K562 (cell line): ENCODE results near the gene CHD2. TPM values are rescaled to one million over a fixed set of nuclear protein-coding genes. Genes with fewer than 3 reads are reported as not detected.

Experiments used
- ATAC-seq: fragments of 200-7000 bp; cut with Tn5 transposase; 3 replicates; pipeline ENCODE4 v1.9.1; 2020; ENCODE audit warnings: moderate library complexity
- BruUV-seq: library from RNA; stranded (reverse); fragments of 400-500 nt; replicated peaks from 2 replicates; lab custom pipeline; 2021; lab: Mats Ljungman, UMichigan
- CTCF ChIA-PET: fragments of 300-600 bp; formaldehyde crosslinking; extraction: SDS; loops from one replicate; lab custom pipeline; 2021; ENCODE audit warnings: low intra/inter-chr PET ratio; lab: Yijun Ruan, JAX
- POLR2A ChIA-PET: fragments of 300-600, 350-650 bp; sonication (Branson Sonifier 250); formaldehyde crosslinking; extraction: SDS; loops from one replicate; lab custom pipeline; 2021; ENCODE audit warnings: antibody characterized with exemption, inconsistent platforms; lab: Yijun Ruan, JAX
- DNase-seq, 4 experiments: peaks; one replicate each; pipeline versions ENCODE4 v3.0.0 to v3.0.0-alpha.2; 2011 to 2018; ENCODE audit warnings: low spot score in 3 of 4, mixed read lengths in 3 of 4; ENCODE audit errors: extremely low read depth in 1 of 4
- FAIRE-seq: peaks from 2 replicates; lab custom pipeline; 2011; peaks lifted over from hg19 to GRCh38; lab: Jason Lieb, UNC
- H2AFZ ChIP-seq: 2 replicates; pipeline ENCODE4 v1.6.0; 2011; ENCODE audit warnings: low read depth, low read length, control low read depth, inconsistent platforms
- H3K27ac ChIP-seq: fragments of 200-600 bp; 3 replicates; pipeline ENCODE4 v1.8.0; 2011; ENCODE audit warnings: low read depth, mild to moderate bottlenecking, control low read depth, inconsistent platforms, low read length, moderate library complexity, mixed read lengths; ENCODE audit errors: extremely low read depth
- H3K27me3 ChIP-seq, 2 experiments: fragments of 300-600 bp in 1 of 2; 2 replicates in 1 of 2; 3 replicates in 1 of 2; pipeline versions ENCODE4 v1.6.0 to v1.8.0; 2011; ENCODE audit warnings: inconsistent platforms in 2 of 2, low read length in 2 of 2, mild to moderate bottlenecking in 1 of 2, mixed read lengths in 1 of 2, moderate library complexity in 1 of 2; ENCODE audit not compliant: control insufficient read depth in 2 of 2, insufficient read depth in 2 of 2
- H3K36me3 ChIP-seq: fragments of 300-600 bp; 3 replicates; pipeline ENCODE4 v1.8.0; 2011; ENCODE audit warnings: mild to moderate bottlenecking, low read length, inconsistent platforms; ENCODE audit not compliant: control insufficient read depth, insufficient read depth
- H3K4me1 ChIP-seq, 2 experiments: fragments of 200-600 bp in 1 of 2; replicated peaks in 1 of 2; 2 replicates in 1 of 2; 3 replicates in 1 of 2; pipeline versions ENCODE4 v1.5.1 to v1.8.0; 2011; ENCODE audit warnings: inconsistent platforms in 2 of 2, low read length in 2 of 2, mild to moderate bottlenecking in 1 of 2, mixed read lengths in 1 of 2, moderate library complexity in 1 of 2; ENCODE audit not compliant: control insufficient read depth in 2 of 2, insufficient read depth in 2 of 2
- H3K4me2 ChIP-seq: 2 replicates; pipeline ENCODE4 v1.6.1; 2011; ENCODE audit warnings: low read length, control low read depth, inconsistent platforms, mixed read lengths; ENCODE audit not compliant: insufficient read depth
- H3K4me3 ChIP-seq: fragments of 200-600 bp; sonication (generic), shearing (Covaris generic); 2 replicates; pipeline ENCODE4 v1.5.1; 2016; ENCODE audit warnings: control low read depth, inconsistent platforms
- H3K79me2 ChIP-seq: fragments of 200-600 bp; 3 replicates; pipeline ENCODE4 v1.8.0; 2011; ENCODE audit warnings: low read length, inconsistent platforms; ENCODE audit not compliant: control insufficient read depth, insufficient read depth
- H3K9ac ChIP-seq, 2 experiments: 2 replicates each; pipeline versions ENCODE4 v1.6.0 to v1.6.1; 2011; ENCODE audit warnings: low read depth in 2 of 2, low read length in 2 of 2, control low read depth in 1 of 2, inconsistent platforms in 1 of 2, mild to moderate bottlenecking in 1 of 2, mixed read lengths in 1 of 2; ENCODE audit not compliant: insufficient read depth in 1 of 2
- H3K9me1 ChIP-seq: one replicate; pipeline ENCODE4 v1.6.0; 2011; ENCODE audit warnings: inconsistent platforms, mild to moderate bottlenecking, low read length, moderate library complexity; ENCODE audit not compliant: control insufficient read depth, insufficient read depth
- H3K9me3 ChIP-seq: replicated peaks from 2 replicates; pipeline ENCODE4 v1.5.1; 2011; ENCODE audit warnings: low read depth, low read length, inconsistent platforms; ENCODE audit not compliant: control insufficient read depth, insufficient read depth
- H4K20me1 ChIP-seq: replicated peaks from 2 replicates; pipeline ENCODE4 v1.6.1; 2011; ENCODE audit warnings: low read length, inconsistent platforms, mixed read lengths; ENCODE audit not compliant: control insufficient read depth, insufficient read depth
- C11orf30 ChIP-seq: fragments of 450-650 bp; IDR thresholded peaks from 2 replicates; pipeline ENCODE4 v1.6.1; 2016; ENCODE audit warnings: low read depth, mild to moderate bottlenecking
- CHD2 ChIP-seq: IDR thresholded peaks from 2 replicates; pipeline ENCODE4 v1.6.1; 2011; ENCODE audit warnings: low read depth, low read length
- FUS ChIP-seq: fragments of 200-400 bp; formaldehyde crosslinking; optimal IDR thresholded peaks from 2 replicates; pipeline ENCODE3; 2017; ENCODE audit warnings: low read depth, low read length
- GATAD2B ChIP-seq: fragments of 450-650 bp; IDR thresholded peaks from 2 replicates; pipeline ENCODE4 v1.6.1; 2017; ENCODE audit warnings: mild to moderate bottlenecking, borderline replicate concordance
- HDAC2 ChIP-seq: fragments of 450-650 bp; IDR thresholded peaks from 2 replicates; pipeline ENCODE4 v1.6.1; 2016; ENCODE audit warnings: mild to moderate bottlenecking
- IRF9 ChIP-seq: fragments of 450-650 bp; IDR thresholded peaks from 2 replicates; pipeline ENCODE4 v1.6.1; 2016; ENCODE audit warnings: missing biosample characterization, missing genetic modification characterization
- LCOR ChIP-seq: sonication (generic); formaldehyde crosslinking; IDR thresholded peaks from 2 replicates; pipeline ENCODE4 v1.8.0; 2022; ENCODE audit warnings: mild to moderate bottlenecking, missing genetic modification reagents
- SIN3B ChIP-seq: fragments of 450-650 bp; IDR thresholded peaks from 2 replicates; pipeline ENCODE4 v1.6.1; 2017; ENCODE audit warnings: low read depth, mild to moderate bottlenecking, moderate library complexity
- TAF15 ChIP-seq: fragments of 200-400 bp; formaldehyde crosslinking; IDR thresholded peaks from 2 replicates; pipeline ENCODE4 v1.6.1; 2017; ENCODE audit warnings: mild to moderate bottlenecking, low read depth, low read length, moderate library complexity
- TARDBP ChIP-seq: fragments of 450-650 bp; IDR thresholded peaks from 2 replicates; pipeline ENCODE4 v1.6.1; 2016
- ZNF384 ChIP-seq: IDR thresholded peaks from 2 replicates; pipeline ENCODE4 v1.6.1; 2012; ENCODE audit warnings: low read depth, low read length, improper control_type of control experiment
- ZNF586 ChIP-seq: fragments of 450-650 bp; formaldehyde crosslinking; conservative IDR thresholded peaks from 2 replicates; pipeline ENCODE4 v1.4.0; 2020; ENCODE audit warnings: mild to moderate bottlenecking, moderate library complexity
- ZNF76 ChIP-seq: fragments of 250-450 bp; sonication (Bioruptor Pico); IDR thresholded peaks from 2 replicates; pipeline ENCODE4 v1.4.0; 2020; ENCODE audit warnings: mild to moderate bottlenecking, moderate library complexity, borderline replicate concordance
- WGBS: fragments of 100-300 bp; shearing (Covaris generic); methylation state at CpG from one replicate; pipeline ENCODE4 v1.1.6; 2016; ENCODE audit warnings: low coverage, mixed read lengths; ENCODE audit not compliant: insufficient coverage; ENCODE audit errors: missing lambda C conversion rate; 5-methylcytosine and 5-hydroxymethylcytosine counted together
- in situ Hi-C: fragments of 300-500 bp; cut with MboI; formaldehyde crosslinking; loops from 4 replicates; pipeline ENCODE4 v1.15.0; 2018; ENCODE audit warnings: inconsistent platforms, mixed read lengths
- intact Hi-C: fragments of 100-400 bp; cut with micrococcal nuclease; formaldehyde crosslinking; loops from 2 replicates; pipeline ENCODE4 v1.14.2; 2022
- polyA plus RNA-seq, 8 experiments: library from polyadenylated mRNA; depleted of rRNA in 4 of 8; stranded (reverse) in 5 of 8; unstranded in 3 of 8; fragments of >200 nt; fragmentation: Nextera tagmentation in 2 of 8; fragmentation: Illumina TruSeq in 1 of 8; extraction: Ambion mirVana in 2 of 8; extraction: Trizol in 1 of 8; gene quantifications; 2 replicates each; pipeline versions ENCODE4 v1.2.1 to v1.2.3, GENCODE V29; 2011 to 2014; ENCODE audit warnings: inconsistent platforms in 1 of 8, missing spikeins in 1 of 8
- total RNA-seq, 7 experiments: library from RNA; depleted of rRNA in 6 of 7; stranded (reverse); fragments of >200 nt in 6 of 7; fragmentation: Illumina TruSeq in 2 of 7; extraction: Trizol in 2 of 7; gene quantifications; 2 replicates each; pipeline versions ENCODE4 v1.2.1 to v1.2.3, GENCODE V29; 2011 to 2021; ENCODE audit warnings: low replicate concordance in 1 of 7

The CHD2 gene
- total and polyA plus RNA-seq, 9 of the 15 experiments (the other 6 are each of a cell fraction or from before 2014, with no cell fraction given), result 38.9 to 70.8 (median 56.2) TPM

GRCh38 chr15:92970656-92971055 lies 70.5 kb downstream of the CHD2 start:
- TF ChIP-seq C11orf30 (no peak), IRF9 (tag) (no peak), ZNF384 (no peak), HDAC2 (no peak), ZNF586 (CRISPR knock-in tag) (no peak), GATAD2B (no peak), CHD2 (no peak), FUS (no peak), ZNF76 (CRISPR knock-in tag) (no peak), SIN3B (no peak), TAF15 (no peak), LCOR (no peak), TARDBP (no peak)
- TF ChIP-seq, all 486 proteins: peak for 0
- H3K9me3 ChIP-seq, result no peaks in the 10 kb centered on the region
- no peaks in the 10 kb centered on the region for H3K4me1 ChIP-seq
- H3K9me1 ChIP-seq, result no peaks in the 10 kb centered on the region
- H3K4me2 ChIP-seq, result no peak overlapping the region
- no peak for ATAC-seq
- H3K79me2 ChIP-seq, result no peaks in the 10 kb centered on the region; the same call in 2 of the 3 replicates
- no peak for FAIRE-seq
- POLR2A ChIA-PET, result no interaction called here
- WGBS, result 92% methylated on average over 1 of the region's 1 CpG
- no peaks in the 10 kb centered on the region for H3K27me3 ChIP-seq
- H3K27ac ChIP-seq, result no peak overlapping the region
- in situ Hi-C loops, result no loop called here
- intact Hi-C loops, result no loop called here
- H2AFZ ChIP-seq, result no peak overlapping the region
- no TSS peak for BruUV-seq
- H4K20me1 ChIP-seq, result no peaks in the 10 kb centered on the region
- no peak overlapping the region for H3K9ac ChIP-seq
- CTCF ChIA-PET, result no interaction called here
- H3K4me3 ChIP-seq, result no peak overlapping the region
- H3K36me3 ChIP-seq, result peaks cover 80% of the 10 kb centered on the region
- DNase-seq, result no peak
